ENCODE measurements around the gene CDKN2B.
"Not testable (repeated sequence)": the region's sequence is repeated elsewhere in the genome, so short reads cannot be mapped to it uniquely, and the experiment has no call there.

Gene CDKN2B

GRCh38 chr9:21969011-21969940 is 39.8 kb downstream of the CDKN2B start:
- DNase-seq (ENCODE audit: low spot score) = no peak

GRCh38 chr9:21968331-21969010 is 40.6 kb downstream of the CDKN2B start:
- DNase-seq (ENCODE audit: low spot score) = no peak

GRCh38 chr9:21967702-21968101 is 41.4 kb downstream of the CDKN2B start:
- no peak for DNase-seq (ENCODE audit: low spot score)

DNA sequence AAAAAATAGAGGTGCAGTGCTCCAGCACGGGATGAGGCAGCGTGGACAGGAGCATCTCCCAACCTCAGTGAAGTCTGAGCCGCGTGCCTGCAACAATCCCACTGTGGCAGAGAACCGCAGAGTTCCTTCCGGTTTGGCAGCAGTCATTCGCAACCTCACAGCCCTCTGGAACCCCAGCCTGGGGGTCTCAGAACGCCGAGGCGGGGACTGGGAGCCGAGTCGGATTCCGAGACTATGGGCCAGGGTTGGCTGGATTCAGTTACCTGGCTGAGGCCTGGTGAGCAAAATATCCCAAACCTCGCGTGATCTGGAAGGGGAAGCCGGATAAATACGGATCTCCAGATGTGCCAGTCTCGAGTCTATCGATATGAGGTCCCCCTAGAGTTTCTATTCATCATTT is 41.9 kb downstream of the CDKN2B start:
- no peak for DNase-seq (ENCODE audit: low spot score)

DNA sequence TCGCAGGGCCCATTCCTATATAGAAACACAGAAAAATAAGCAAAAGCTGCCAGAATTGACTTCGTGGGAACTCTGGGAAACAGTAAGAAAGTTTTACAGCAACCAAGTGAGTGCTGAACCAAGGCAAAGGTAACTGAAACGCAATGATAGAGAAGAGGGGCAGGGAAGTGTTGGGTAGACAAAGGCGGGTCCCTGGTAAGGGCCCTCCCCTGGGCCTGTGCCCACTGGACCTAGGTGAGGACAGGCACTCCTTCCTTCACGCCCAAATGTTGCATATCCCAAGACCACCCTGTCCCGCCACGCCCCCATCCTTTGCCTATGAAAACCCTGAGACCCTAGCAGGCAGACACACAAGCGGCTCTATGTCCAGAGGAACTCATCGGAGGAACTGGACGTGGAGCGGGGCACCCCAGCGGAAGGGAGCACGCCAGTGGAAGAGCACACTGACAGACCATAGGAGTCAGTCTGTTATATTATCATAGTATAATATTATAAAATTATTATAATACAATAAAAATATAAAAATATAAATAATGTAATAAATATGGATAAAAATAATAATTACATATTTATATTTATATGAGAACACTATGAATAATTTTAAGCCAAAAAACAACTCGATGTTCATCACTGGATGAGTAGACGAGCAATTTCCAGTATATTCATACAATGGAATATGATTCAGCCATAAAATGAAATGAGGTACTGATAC is 42.8 kb downstream of the CDKN2B start:
- no peak for DNase-seq (ENCODE audit: low spot score)

DNA sequence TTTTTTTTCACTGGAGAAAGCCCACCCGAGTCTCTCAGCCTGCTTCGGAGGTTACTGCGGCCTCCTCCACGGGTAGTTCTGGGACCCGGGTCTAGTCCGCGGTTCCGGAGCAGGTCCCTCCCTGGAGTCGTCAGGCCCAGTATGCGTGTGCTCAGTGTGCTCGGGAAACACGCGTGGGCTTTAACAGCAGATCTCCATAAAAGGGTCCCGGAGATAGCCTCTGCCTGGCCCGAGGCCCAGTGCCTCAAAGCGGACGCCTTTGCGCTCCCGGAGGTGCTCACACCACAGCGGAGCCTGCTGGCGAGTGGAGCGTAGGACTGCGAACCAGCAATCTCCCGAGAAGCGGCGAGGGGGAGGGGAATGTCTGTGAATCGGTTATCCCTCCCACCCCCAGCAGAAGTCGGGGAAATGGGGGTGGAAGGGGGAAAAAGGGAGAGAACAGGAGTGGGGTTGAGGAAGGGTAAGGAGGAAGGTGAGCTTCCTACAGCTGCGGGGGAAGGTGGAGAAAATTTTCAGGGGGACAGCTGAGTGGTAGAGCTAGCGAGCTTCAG is 43.6 kb downstream of the CDKN2B start:
- DNase-seq (ENCODE audit: low spot score) = no peak

- peak; percentile 21 for DNase-seq (ENCODE audit: low spot score)
Measured at GRCh38 chr9:21964925-21965385, 44.1 kb downstream of the CDKN2B start.

DNA sequence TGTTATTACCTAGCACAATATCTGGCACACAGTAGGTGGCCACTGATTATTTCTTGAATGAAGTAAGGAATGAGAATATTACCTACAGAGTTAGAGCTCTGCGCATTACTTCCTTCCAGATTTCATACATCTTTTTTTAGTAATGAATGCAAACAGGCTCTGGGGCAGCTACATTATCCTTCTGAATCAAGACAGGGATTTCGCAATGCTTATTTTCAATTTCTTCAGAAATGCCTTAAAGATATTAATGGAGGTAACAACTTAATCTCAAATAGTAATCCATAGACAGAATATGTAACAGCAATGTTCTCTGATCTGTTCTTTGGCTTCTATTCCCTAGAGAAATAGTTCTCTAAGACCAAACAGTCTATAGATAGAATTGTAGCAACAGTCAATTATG is 47.5 kb downstream of the CDKN2B start:
- no peak for DNase-seq (ENCODE audit: low spot score)

DNA sequence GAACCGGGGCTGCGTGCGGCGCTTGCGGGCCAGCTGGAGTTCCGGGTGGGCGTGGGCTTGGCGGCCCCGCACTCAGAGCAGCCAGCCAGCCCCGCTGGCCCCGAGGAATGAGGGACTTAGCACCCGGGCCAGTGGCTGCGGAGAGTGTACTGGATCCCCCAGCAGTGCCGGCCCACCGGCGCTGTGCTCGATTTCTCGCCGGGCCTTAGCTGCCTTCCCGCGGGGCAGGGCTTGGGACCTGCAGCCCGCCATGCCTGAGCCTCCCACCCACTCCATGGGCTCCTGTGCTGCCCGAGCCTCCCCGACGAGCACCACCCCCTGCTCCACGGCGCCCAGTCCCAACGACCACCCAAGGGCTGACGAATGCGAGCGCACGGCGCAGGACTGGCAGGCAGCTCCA is 49.8 kb downstream of the CDKN2B start:
- not testable (repeated sequence) for DNase-seq (ENCODE audit: low spot score)

DNA sequence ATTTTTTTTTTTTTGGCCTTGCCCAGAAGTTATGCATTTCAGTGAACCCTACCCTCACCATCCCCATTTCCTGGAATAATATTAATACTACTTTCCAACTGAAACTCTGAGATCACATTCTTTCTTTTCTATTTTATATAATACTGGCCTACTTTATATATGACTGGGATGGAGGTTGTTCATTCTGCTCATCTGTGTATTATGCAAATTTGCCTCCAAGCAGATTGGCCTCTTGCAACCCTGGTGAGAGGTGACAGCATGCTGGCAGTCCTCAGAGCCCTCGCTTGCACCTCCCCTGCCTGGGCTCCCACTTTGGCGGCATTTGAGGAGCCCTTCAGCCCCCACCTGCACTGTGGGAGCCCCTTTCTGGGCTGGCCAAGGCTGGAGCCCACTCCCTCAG is 50.3 kb downstream of the CDKN2B start:
- DNase-seq (ENCODE audit: low spot score) = no peak
